HG02938 (cell line): Measurements from ENCODE around the gene MLX.
"Not testable (repeated sequence)": the region's sequence is repeated elsewhere in the genome, so short reads cannot be mapped to it uniquely, and the experiment has no call there.

ENCODE experiments used
- ATAC-seq: cut with Tn5 transposase; IDR thresholded peaks from one replicate; pipeline ENCODE4 v1.9.1; 2021; ENCODE audit warnings: mild to moderate bottlenecking, moderate library complexity; ENCODE audit not compliant: unreplicated experiment

MLX gene

GRCh38 chr17:42617956-42618431, 51.1 kb downstream of the MLX start:
- no peak for ATAC-seq

DNA sequence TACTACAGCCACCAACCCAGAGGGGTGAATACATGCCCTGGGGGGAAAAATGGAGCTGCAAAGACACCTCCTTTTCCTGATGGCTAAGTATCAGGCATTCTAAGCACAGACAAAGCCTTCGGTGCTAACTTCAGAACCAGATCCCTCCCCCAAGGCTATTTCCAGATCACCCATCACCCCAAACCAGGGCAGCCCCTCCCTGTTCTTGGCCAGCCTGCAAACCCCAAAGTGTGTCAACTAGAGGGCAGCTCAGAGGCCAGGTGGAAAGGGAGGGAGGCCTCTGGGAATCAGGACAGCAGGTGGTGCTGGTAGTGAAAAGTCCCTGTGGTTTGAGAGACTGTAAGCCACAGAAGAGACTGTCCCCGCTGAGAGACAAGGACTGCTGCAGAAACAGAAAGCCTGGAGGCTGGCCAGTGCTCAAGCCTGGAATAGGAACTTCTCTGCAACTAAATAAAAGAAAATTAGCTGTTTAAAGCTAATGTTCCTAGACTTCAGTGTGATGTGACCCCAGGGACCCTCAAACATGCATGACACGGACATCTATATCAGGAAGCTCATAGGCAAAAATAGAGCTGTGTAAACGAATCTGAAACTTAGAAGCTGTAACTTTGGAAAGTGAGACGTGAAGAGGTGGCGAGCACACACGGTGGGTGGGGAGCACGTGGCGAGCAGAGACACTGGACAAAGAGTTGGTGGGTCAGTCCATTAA, 51.7 kb downstream of the MLX start:
- ATAC-seq = peak; percentile 55

- not testable (repeated sequence) for ATAC-seq
Observed at GRCh38 chr17:42621987-42622386, 55.1 kb downstream of the MLX start.
